SK-MEL-5 (cell line): ENCODE data around the gene LIMA1. TPM values are rescaled to one million over a fixed set of nuclear protein-coding genes. Genes with fewer than 3 reads are reported as not detected.
"Not testable (repeated sequence)": the region's sequence is repeated elsewhere in the genome, so short reads cannot be mapped to it uniquely, and the experiment has no call there.

Experiments
- DNase-seq: peaks from one replicate; pipeline ENCODE4 v3.0.0-alpha.2; 2016; ENCODE audit warnings: low read depth, low spot score
- in situ Hi-C: cut with HindIII; loops from 2 replicates; pipeline ENCODE4 v1.10.0; 2016; ENCODE audit warnings: low sequenced_read_pairs, high pct_unique_total_duplicates, low pct_unique_long_range_greater_than_20kb
- small RNA-seq, 2 experiments: library from RNA; depleted of rRNA; stranded (forward); fragments of <200 nt; gene quantifications; one replicate each; pipeline ENCODE3, GENCODE V24; 2014
- total RNA-seq: library from RNA; depleted of rRNA; stranded (reverse); fragments of >200 nt; shearing (Covaris generic); gene quantifications from 2 replicates; pipeline ENCODE4 v1.2.3, GENCODE V29; 2014; rRNA removed

The LIMA1 gene
- total RNA-seq, 1 experiment from 2014 or later: 48.5 TPM

GRCh38 chr12:50148011-50148410 lies 135.3 kb downstream of the LIMA1 start:
- in situ Hi-C loops, DNase-seq: not testable (repeated sequence)

DNA sequence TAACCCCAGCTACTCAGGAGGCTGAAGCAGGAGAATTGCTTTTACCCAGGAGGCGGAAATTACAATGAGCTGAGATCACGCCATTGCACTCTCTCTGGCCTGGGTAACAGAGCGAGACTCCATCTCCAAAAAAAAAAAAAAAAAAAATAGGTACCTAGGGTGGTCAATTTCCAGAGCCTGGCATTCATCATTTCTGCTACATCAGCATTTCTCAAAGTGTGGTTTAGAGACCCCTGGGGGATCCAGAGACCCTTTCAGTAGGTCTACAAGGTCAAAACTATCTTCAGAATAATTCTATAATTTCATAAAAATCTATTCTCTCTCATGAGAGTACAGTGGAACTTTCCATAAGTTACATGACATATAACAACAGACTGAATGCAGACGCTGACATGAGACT lies 136.0 kb downstream of the LIMA1 start:
- DNase-seq: no peak
- in situ Hi-C loops: no loop called here

GRCh38 chr12:50145439-50145838 lies 137.9 kb downstream of the LIMA1 start:
- in situ Hi-C loops: no loop called here
- no peak for DNase-seq

- in situ Hi-C loops: no loop called here
- DNase-seq: no peak
Measured at GRCh38 chr12:50142993-50143392, 140.3 kb downstream of the LIMA1 start.

- in situ Hi-C loops: no loop called here
- DNase-seq: peak; percentile 71
Measured at GRCh38 chr12:50132505-50133135, 150.7 kb downstream of the LIMA1 start.

GRCh38 chr12:50129290-50129689 lies 154.0 kb downstream of the LIMA1 start:
- no peak for DNase-seq
- in situ Hi-C loops: no loop called here

GRCh38 chr12:50127546-50127945 lies 155.8 kb downstream of the LIMA1 start:
- in situ Hi-C loops: no loop called here
- DNase-seq: no peak

Small RNAs within 50 kb of the gene (small RNA-seq; reads per million reads assigned to genes)
- gene MIR1293 (0 to 0.24 reads per million in 2 experiments), gene RNU6-1093P (0 reads per million in 2 experiments)

Other genes with a start within 250 kb of the LIMA1 start
- gene ASIC1, start 225.9 kb downstream of the LIMA1 start, total RNA-seq: 4.7 and 5.2 TPM in 2 replicates
- 80.3 and 90.6 TPM in 2 replicates for gene SMARCD1, start 198.2 kb downstream of the LIMA1 start, total RNA-seq
- gene GPD1, start 179.5 kb downstream of the LIMA1 start, total RNA-seq: 0.27 and 1.4 TPM in 2 replicates
- gene COX14, start 171.3 kb downstream of the LIMA1 start, total RNA-seq: 60.3 and 75.7 TPM in 2 replicates
- 15.2 and 29.0 TPM in 2 replicates for gene CERS5, start 116.2 kb downstream of the LIMA1 start, total RNA-seq
- gene FAM186A, start 113.1 kb upstream of the LIMA1 start, total RNA-seq: not detected in 2 replicates
- gene LARP4, start 117.4 kb upstream of the LIMA1 start, total RNA-seq: 42.2 and 44.7 TPM in 2 replicates
- 49.0 and 54.1 TPM in 2 replicates for gene DIP2B, start 221.5 kb upstream of the LIMA1 start, total RNA-seq